ENCODE measurements around the gene TRIM32. TPM values are rescaled to one million over a fixed set of nuclear protein-coding genes. Genes with fewer than 3 reads are reported as not detected.

TRIM32 gene
- total RNA-seq, 1 experiment from 2014 or later = 40.5 TPM

DNA sequence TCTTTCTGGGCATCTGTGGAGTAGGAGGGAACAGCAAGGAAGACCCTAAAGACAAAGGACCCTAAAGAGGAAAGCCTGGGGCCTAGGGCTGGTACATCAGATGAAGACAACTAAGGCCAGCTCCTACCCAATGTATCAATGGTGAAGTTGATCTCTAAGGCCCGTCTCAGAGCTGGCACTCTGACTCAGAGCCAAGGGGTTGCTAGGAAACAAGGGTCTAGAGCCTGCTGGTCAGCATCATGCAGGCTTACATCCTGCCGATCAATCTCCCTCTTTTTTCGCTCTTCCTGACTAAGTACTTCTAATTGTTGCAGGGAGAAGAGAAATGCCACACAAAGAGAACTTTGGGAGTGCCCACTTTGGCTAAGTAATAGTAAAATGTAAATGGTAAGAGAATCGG is 26.2 kb downstream of the TRIM32 start:
- POLR2A ChIA-PET (ENCODE audit: unreplicated experiment) = no interaction called here
- no peaks in the 10 kb centered on the region for H3K9me2 ChIP-seq (ENCODE audit: insufficient read depth)
- CTCF ChIA-PET = no interaction called here
- no peak overlapping the region for H2AFZ ChIP-seq
- no peaks in the 10 kb centered on the region for H3K9me3 ChIP-seq (ENCODE audit: insufficient read depth, low read depth)
- no peak overlapping the region for H3K27ac ChIP-seq
- no peaks in the 10 kb centered on the region for H3F3A ChIP-seq (ENCODE audit: insufficient read depth, low read depth)
- no TSS peak for BruUV-seq (replicated peaks)
- no peaks in the 10 kb centered on the region for H3K4me1 ChIP-seq (replicated peaks; ENCODE audit: insufficient read depth)
- DNase-seq = no peak
- H3K27me3 ChIP-seq (ENCODE audit: insufficient read depth, low read depth) = no peaks in the 10 kb centered on the region
- no peak for TF ChIP-seq EZH2 (IDR thresholded peaks at IDR 0.05; ENCODE audit: low read depth)
- TF ChIP-seq, protein P1, sequence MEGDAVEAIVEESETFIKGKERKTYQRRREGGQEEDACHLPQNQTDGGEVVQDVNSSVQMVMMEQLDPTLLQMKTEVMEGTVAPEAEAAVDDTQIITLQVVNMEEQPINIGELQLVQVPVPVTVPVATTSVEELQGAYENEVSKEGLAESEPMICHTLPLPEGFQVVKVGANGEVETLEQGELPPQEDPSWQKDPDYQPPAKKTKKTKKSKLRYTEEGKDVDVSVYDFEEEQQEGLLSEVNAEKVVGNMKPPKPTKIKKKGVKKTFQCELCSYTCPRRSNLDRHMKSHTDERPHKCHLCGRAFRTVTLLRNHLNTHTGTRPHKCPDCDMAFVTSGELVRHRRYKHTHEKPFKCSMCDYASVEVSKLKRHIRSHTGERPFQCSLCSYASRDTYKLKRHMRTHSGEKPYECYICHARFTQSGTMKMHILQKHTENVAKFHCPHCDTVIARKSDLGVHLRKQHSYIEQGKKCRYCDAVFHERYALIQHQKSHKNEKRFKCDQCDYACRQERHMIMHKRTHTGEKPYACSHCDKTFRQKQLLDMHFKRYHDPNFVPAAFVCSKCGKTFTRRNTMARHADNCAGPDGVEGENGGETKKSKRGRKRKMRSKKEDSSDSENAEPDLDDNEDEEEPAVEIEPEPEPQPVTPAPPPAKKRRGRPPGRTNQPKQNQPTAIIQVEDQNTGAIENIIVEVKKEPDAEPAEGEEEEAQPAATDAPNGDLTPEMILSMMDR (conservative IDR thresholded peaks at IDR 0.05) = no peak
- intact Hi-C loops (cut with micrococcal nuclease; ENCODE audit: unreplicated experiment) = no loop called here
- H3K4me2 ChIP-seq = no peak overlapping the region
- no peaks in the 10 kb centered on the region for H3K36me3 ChIP-seq (ENCODE audit: low read depth)
- no peak overlapping the region for H3K4me3 ChIP-seq
- H3K79me2 ChIP-seq (ENCODE audit: low read depth) = no peaks in the 10 kb centered on the region
- no peaks in the 10 kb centered on the region for H4K20me1 ChIP-seq (ENCODE audit: insufficient read depth)

GRCh38 chr9:116715751-116716150 is 28.6 kb downstream of the TRIM32 start:
- no TSS peak for BruUV-seq (replicated peaks)
- CTCF ChIA-PET = no interaction called here
- intact Hi-C loops (cut with micrococcal nuclease; ENCODE audit: unreplicated experiment) = no loop called here

DNA sequence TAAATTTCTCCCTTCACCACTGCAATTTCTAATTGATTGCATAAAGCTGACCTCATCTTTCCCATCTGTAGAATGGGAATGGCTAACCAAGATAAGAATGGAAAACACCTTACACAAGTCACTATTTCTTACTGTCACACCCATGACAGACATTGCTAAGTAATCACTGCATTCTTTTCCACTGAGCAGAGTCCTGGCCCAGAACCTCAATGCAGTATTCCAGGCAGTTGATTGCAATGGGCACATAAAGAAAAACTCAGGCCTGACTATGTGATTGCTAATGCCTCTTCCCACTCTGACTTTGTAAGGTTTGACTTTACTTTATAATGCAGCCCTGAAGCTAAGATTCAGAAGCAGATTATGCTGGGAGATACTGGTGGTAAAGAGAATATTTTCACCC is 29.3 kb downstream of the TRIM32 start:
- POLR2A ChIA-PET (ENCODE audit: unreplicated experiment) = no interaction called here
- intact Hi-C loops (cut with micrococcal nuclease; ENCODE audit: unreplicated experiment) = no loop called here
- Histone ChIP-seq H3K4me1 (replicated peaks; ENCODE audit: insufficient read depth) (no peaks in the 10 kb centered on the region), H3F3A (ENCODE audit: insufficient read depth, low read depth) (no peaks in the 10 kb centered on the region), H3K9me3 (ENCODE audit: insufficient read depth, low read depth) (no peaks in the 10 kb centered on the region), H2AFZ (no peak overlapping the region), H3K4me3 (no peak overlapping the region), H3K79me2 (ENCODE audit: low read depth) (no peaks in the 10 kb centered on the region), H3K9me2 (ENCODE audit: insufficient read depth) (no peaks in the 10 kb centered on the region), H3K36me3 (ENCODE audit: low read depth) (no peaks in the 10 kb centered on the region), H4K20me1 (ENCODE audit: insufficient read depth) (no peaks in the 10 kb centered on the region), H3K4me2 (no peak overlapping the region), H3K27me3 (ENCODE audit: insufficient read depth, low read depth) (no peaks in the 10 kb centered on the region), H3K27ac (no peak overlapping the region)
- TF ChIP-seq, protein P1 (conservative IDR thresholded peaks at IDR 0.05) = no peak
- no peak for TF ChIP-seq EZH2 (IDR thresholded peaks at IDR 0.05; ENCODE audit: low read depth)
- no peak for DNase-seq
- no TSS peak for BruUV-seq (replicated peaks)
- CTCF ChIA-PET = no interaction called here

More at GRCh38 chr9:116715751-116716150, 28.6 kb downstream of the TRIM32 start:
- TF ChIP-seq, protein P1 (conservative IDR thresholded peaks at IDR 0.05) = no peak
- TF ChIP-seq EZH2 (IDR thresholded peaks at IDR 0.05; ENCODE audit: low read depth) = no peak
- H3K4me3 ChIP-seq = no peak overlapping the region
- H2AFZ ChIP-seq = no peak overlapping the region
- H3K79me2 ChIP-seq (ENCODE audit: low read depth) = no peaks in the 10 kb centered on the region
- H4K20me1 ChIP-seq (ENCODE audit: insufficient read depth) = no peaks in the 10 kb centered on the region
- H3K4me2 ChIP-seq = no peak overlapping the region
- H3K4me1 ChIP-seq (replicated peaks; ENCODE audit: insufficient read depth) = no peaks in the 10 kb centered on the region
- H3K27ac ChIP-seq = no peak overlapping the region
- H3K36me3 ChIP-seq (ENCODE audit: low read depth) = no peaks in the 10 kb centered on the region
- no peaks in the 10 kb centered on the region for H3K27me3 ChIP-seq (ENCODE audit: insufficient read depth, low read depth)
- DNase-seq = no peak
- no peaks in the 10 kb centered on the region for H3K9me3 ChIP-seq (ENCODE audit: insufficient read depth, low read depth)
- no peaks in the 10 kb centered on the region for H3F3A ChIP-seq (ENCODE audit: insufficient read depth, low read depth)
- POLR2A ChIA-PET (ENCODE audit: unreplicated experiment) = no interaction called here
- H3K9me2 ChIP-seq (ENCODE audit: insufficient read depth) = no peaks in the 10 kb centered on the region

Measured in PC-9 (cell line).